ENCODE measurements around the gene HELQ.

HELQ gene

GRCh38 chr4:83360018-83360417 lies 95.6 kb downstream of the HELQ start:
- TF ChIP-seq, protein P1, sequence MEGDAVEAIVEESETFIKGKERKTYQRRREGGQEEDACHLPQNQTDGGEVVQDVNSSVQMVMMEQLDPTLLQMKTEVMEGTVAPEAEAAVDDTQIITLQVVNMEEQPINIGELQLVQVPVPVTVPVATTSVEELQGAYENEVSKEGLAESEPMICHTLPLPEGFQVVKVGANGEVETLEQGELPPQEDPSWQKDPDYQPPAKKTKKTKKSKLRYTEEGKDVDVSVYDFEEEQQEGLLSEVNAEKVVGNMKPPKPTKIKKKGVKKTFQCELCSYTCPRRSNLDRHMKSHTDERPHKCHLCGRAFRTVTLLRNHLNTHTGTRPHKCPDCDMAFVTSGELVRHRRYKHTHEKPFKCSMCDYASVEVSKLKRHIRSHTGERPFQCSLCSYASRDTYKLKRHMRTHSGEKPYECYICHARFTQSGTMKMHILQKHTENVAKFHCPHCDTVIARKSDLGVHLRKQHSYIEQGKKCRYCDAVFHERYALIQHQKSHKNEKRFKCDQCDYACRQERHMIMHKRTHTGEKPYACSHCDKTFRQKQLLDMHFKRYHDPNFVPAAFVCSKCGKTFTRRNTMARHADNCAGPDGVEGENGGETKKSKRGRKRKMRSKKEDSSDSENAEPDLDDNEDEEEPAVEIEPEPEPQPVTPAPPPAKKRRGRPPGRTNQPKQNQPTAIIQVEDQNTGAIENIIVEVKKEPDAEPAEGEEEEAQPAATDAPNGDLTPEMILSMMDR (IDR thresholded peaks at IDR 0.05) = no peak
- no peak overlapping the region for H3K27ac ChIP-seq

- no peak overlapping the region for H3K27ac ChIP-seq
- TF ChIP-seq, protein P1 (IDR thresholded peaks at IDR 0.05) = no peak
- TF ChIP-seq ZFX (IDR thresholded peaks at IDR 0.05; ENCODE audit: borderline replicate concordance) = no peak
These were observed 97.2 kb downstream of the HELQ start for GRCh38 chr4:83358410-83358809.

All from 22Rv1 (cell line).